HG03196 (cell line): ENCODE results near the gene ZFP62.
"Not testable (repeated sequence)": the region's sequence is repeated elsewhere in the genome, so short reads cannot be mapped to it uniquely, and the experiment has no call there.

Source experiments
- ATAC-seq: cut with Tn5 transposase; IDR thresholded peaks from one replicate; pipeline ENCODE4 v1.9.1; 2021; ENCODE audit not compliant: unreplicated experiment

ZFP62 gene

GRCh38 chr5:180860887-180861822, at the start of gene ZFP62:
ZFP62 (minus strand) TSS chr5:180861276; CDS start chr5:180861219, 57 bp downstream.
- ATAC-seq = peak; percentile 82

GRCh38 chr5:180910735-180911134, 49.7 kb upstream of the ZFP62 start:
- no peak for ATAC-seq

- ATAC-seq = no peak
Measured at GRCh38 chr5:180910182-180910581, 49.1 kb upstream of the ZFP62 start.

- ATAC-seq = no peak
Measured at GRCh38 chr5:180909782-180910181, 48.7 kb upstream of the ZFP62 start.

GRCh38 chr5:180908998-180909731, 48.1 kb upstream of the ZFP62 start:
- no peak for ATAC-seq

- no peak for ATAC-seq
Measured at GRCh38 chr5:180908400-180908799, 47.3 kb upstream of the ZFP62 start.

- ATAC-seq = no peak
Measured at GRCh38 chr5:180901319-180902009, 40.4 kb upstream of the ZFP62 start.

GRCh38 chr5:180900178-180900577, 39.1 kb upstream of the ZFP62 start:
- no peak for ATAC-seq

- no peak for ATAC-seq
Measured at GRCh38 chr5:180898621-180899246, 37.7 kb upstream of the ZFP62 start, which contains the start of gene BTNL8. BTNL8 (plus strand) TSS chr5:180899159; CDS start chr5:180899311, 152 bp downstream.

- ATAC-seq = not testable (repeated sequence)
Measured at GRCh38 chr5:180895330-180895729, 34.3 kb upstream of the ZFP62 start.

- no peak for ATAC-seq
Measured at GRCh38 chr5:180889381-180889780, 28.3 kb upstream of the ZFP62 start.

- not testable (repeated sequence) for ATAC-seq
Measured at GRCh38 chr5:180885845-180886529, 24.9 kb upstream of the ZFP62 start.

GRCh38 chr5:180875860-180876426, 14.9 kb upstream of the ZFP62 start:
- no peak for ATAC-seq

- no peak for ATAC-seq
Measured at GRCh38 chr5:180874804-180875582, 13.9 kb upstream of the ZFP62 start.

- no peak for ATAC-seq
Measured at GRCh38 chr5:180873615-180874520, 12.8 kb upstream of the ZFP62 start.

GRCh38 chr5:180872419-180872818, 11.3 kb upstream of the ZFP62 start:
- ATAC-seq = no peak

GRCh38 chr5:180870276-180871068, 9.4 kb upstream of the ZFP62 start:
- ATAC-seq = no peak
